Neuronal stem cell (in vitro differentiated cells): ENCODE results near the gene NBR1.
"Not testable (repeated sequence)": the region's sequence is repeated elsewhere in the genome, so short reads cannot be mapped to it uniquely, and the experiment has no call there.

Experiments
- DNase-seq: peaks from one replicate; pipeline ENCODE4 v3.0.0-alpha.2; 2013; ENCODE audit warnings: low spot score
- H2AFZ ChIP-seq: one replicate; pipeline ENCODE4 v1.6.1; 2013; ENCODE audit warnings: mild to moderate bottlenecking, low read length, inconsistent platforms
- H2AK5ac ChIP-seq: 2 replicates; pipeline ENCODE4 v1.6.1; 2013; ENCODE audit warnings: low read depth, mild to moderate bottlenecking, inconsistent platforms, low read length, moderate library complexity, mixed read lengths
- H2BK120ac ChIP-seq: 2 replicates; pipeline ENCODE4 v1.6.1; 2013; ENCODE audit warnings: low read depth, mild to moderate bottlenecking, inconsistent platforms, low read length, moderate library complexity, mixed read lengths
- H2BK12ac ChIP-seq: one replicate; pipeline ENCODE4 v1.6.1; 2013; ENCODE audit warnings: low read length, inconsistent platforms
- H2BK15ac ChIP-seq: 2 replicates; pipeline ENCODE4 v1.6.1; 2013; ENCODE audit warnings: mild to moderate bottlenecking, low read length, inconsistent platforms, mixed read lengths
- H2BK5ac ChIP-seq: one replicate; pipeline ENCODE4 v1.6.1; 2013; ENCODE audit warnings: inconsistent platforms, mild to moderate bottlenecking, low read length, moderate library complexity
- H3K14ac ChIP-seq: one replicate; pipeline ENCODE4 v1.6.1; 2013; ENCODE audit warnings: low read length, inconsistent platforms
- H3K18ac ChIP-seq: 2 replicates; pipeline ENCODE4 v1.6.1; 2013; ENCODE audit warnings: low read length, inconsistent platforms
- H3K23ac ChIP-seq: 2 replicates; pipeline ENCODE4 v1.6.1; 2013; ENCODE audit warnings: low read depth, mild to moderate bottlenecking, mixed read lengths, low read length, inconsistent platforms; ENCODE audit not compliant: poor library complexity
- H3K27ac ChIP-seq: replicated peaks from 3 replicates; pipeline ENCODE4 v1.5.1; 2013; ENCODE audit warnings: low read length, inconsistent platforms
- H3K27me3 ChIP-seq, 3 experiments: 2 replicates each; pipeline ENCODE4 v1.6.1; 2013; ENCODE audit warnings: low read length in 3 of 3, mild to moderate bottlenecking in 2 of 3, inconsistent platforms in 1 of 3, low read depth in 1 of 3, mixed read lengths in 1 of 3, moderate library complexity in 1 of 3; ENCODE audit not compliant: control insufficient read depth in 3 of 3, insufficient read depth in 3 of 3
- H3K36me3 ChIP-seq, 2 donors: replicated peaks in 1 of 2; 2 replicates each; pipeline ENCODE4 v1.6.1; 2013; ENCODE audit warnings: low read length in 2 of 2; ENCODE audit not compliant: control insufficient read depth in 2 of 2, insufficient read depth in 2 of 2
- H3K4ac ChIP-seq: 2 replicates; pipeline ENCODE4 v1.6.1; 2013; ENCODE audit warnings: inconsistent platforms, mild to moderate bottlenecking, low read length, moderate library complexity
- H3K4me1 ChIP-seq, 2 donors: 1 replicate in 1 of 2; 2 replicates in 1 of 2; pipeline ENCODE4 v1.6.1; 2013; ENCODE audit warnings: low read length in 2 of 2, low read depth in 1 of 2; ENCODE audit not compliant: control insufficient read depth in 2 of 2, insufficient read depth in 1 of 2
- H3K4me2 ChIP-seq: one replicate; pipeline ENCODE4 v1.6.1; 2013; ENCODE audit warnings: mild to moderate bottlenecking, low read length, inconsistent platforms; ENCODE audit not compliant: insufficient read depth, poor library complexity, severe bottlenecking
- H3K4me3 ChIP-seq, 2 donors: 2 replicates each; pipeline ENCODE4 v1.5.1; 2013; ENCODE audit warnings: low read length in 2 of 2, mild to moderate bottlenecking in 2 of 2, inconsistent platforms in 1 of 2, moderate library complexity in 1 of 2
- H3K79me1 ChIP-seq: one replicate; pipeline ENCODE4 v1.6.1; 2013; ENCODE audit warnings: low read depth, mild to moderate bottlenecking, inconsistent platforms, low read length, moderate library complexity
- H3K9ac ChIP-seq: one replicate; pipeline ENCODE4 v1.6.1; 2013; ENCODE audit warnings: mild to moderate bottlenecking, low read depth, low read length, inconsistent platforms; ENCODE audit not compliant: poor library complexity
- H3K9me3 ChIP-seq, 2 donors: replicated peaks in 1 of 2; 2 replicates each; pipeline versions ENCODE3 to v1.6.1; 2013; ENCODE audit warnings: low read length in 2 of 2, mild to moderate bottlenecking in 2 of 2, inconsistent platforms in 1 of 2, low read depth in 1 of 2, mixed read lengths in 1 of 2, moderate library complexity in 1 of 2; ENCODE audit not compliant: control insufficient read depth in 2 of 2, insufficient read depth in 1 of 2
- H4K8ac ChIP-seq: one replicate; pipeline ENCODE4 v1.6.1; 2013; ENCODE audit warnings: low read depth, mild to moderate bottlenecking, inconsistent platforms, low read length, moderate library complexity
- H4K91ac ChIP-seq: one replicate; pipeline ENCODE4 v1.6.1; 2013; ENCODE audit warnings: low read length, low read depth, mild to moderate bottlenecking, inconsistent platforms; ENCODE audit not compliant: poor library complexity
- WGBS, 2 donors: extraction: QIAGEN DNeasy Blood & Tissue Kit; methylation state at CpG; one replicate each; pipeline ENCODE4 v1.1.7; 2013; ENCODE audit warnings: missing lambda C conversion rate in 2 of 2, mixed read lengths in 1 of 2; ENCODE audit not compliant: insufficient read length in 2 of 2, insufficient replicate concordance in 1 of 2; ENCODE audit errors: extremely low coverage in 2 of 2; 5-methylcytosine and 5-hydroxymethylcytosine counted together

Gene NBR1

GRCh38 chr17:43138531-43138930 is 32.5 kb upstream of the NBR1 start:
- H2BK12ac ChIP-seq, H3K14ac ChIP-seq, H2BK120ac ChIP-seq, H3K79me1 ChIP-seq, H3K4me3 ChIP-seq, H2BK5ac ChIP-seq, H3K23ac ChIP-seq, H3K18ac ChIP-seq, H2AFZ ChIP-seq, H3K4ac ChIP-seq, H2BK15ac ChIP-seq, H2AK5ac ChIP-seq, H3K4me1 ChIP-seq, H3K27me3 ChIP-seq, DNase-seq, H3K9ac ChIP-seq, H3K9me3 ChIP-seq, H4K91ac ChIP-seq, H3K27ac ChIP-seq, H3K4me2 ChIP-seq, H4K8ac ChIP-seq: not testable (repeated sequence)
- peaks cover 5 to 43% of the 10 kb centered on the region in 2 donors for H3K36me3 ChIP-seq
- WGBS, 2 donors, result no CpG with 5 or more reads among the region's 4 CpGs

- Histone ChIP-seq H2AFZ (no peak overlapping the region), H3K14ac (no peak overlapping the region), H3K23ac (no peak overlapping the region), H3K9me3 (peaks cover 0 to 1% of the 10 kb centered on the region in 2 donors), H3K27ac (no peak overlapping the region), H2BK12ac (no peak overlapping the region), H3K4me1 (peaks cover 0 to 5% of the 10 kb centered on the region in 2 donors), H3K18ac (no peak overlapping the region), H3K4me3 (no peak overlapping the region), H4K91ac (no peak overlapping the region), H2BK120ac (no peak overlapping the region), H3K36me3 (peaks cover 2 to 26% of the 10 kb centered on the region in 2 donors), H4K8ac (no peak overlapping the region), H3K79me1 (no peaks in the 10 kb centered on the region), H3K9ac (no peak overlapping the region), H3K27me3 (no peaks in the 10 kb centered on the region), H3K4me2 (no peak overlapping the region), H2BK15ac (no peak overlapping the region), H2BK5ac (no peak overlapping the region), H2AK5ac (no peak overlapping the region), H3K4ac (no peak overlapping the region)
- no peak for DNase-seq
- no CpG with 5 or more reads among the region's 11 CpGs for WGBS, 2 donors
Measured at GRCh38 chr17:43140396-43141332, 30.4 kb upstream of the NBR1 start.

- Histone ChIP-seq H4K91ac (no peak overlapping the region), H2BK120ac (no peak overlapping the region), H3K14ac (no peak overlapping the region), H3K27me3 (no peaks in the 10 kb centered on the region), H2AK5ac (no peak overlapping the region), H2BK5ac (no peak overlapping the region), H3K23ac (no peak overlapping the region), H3K36me3 (peaks cover 2 to 25% of the 10 kb centered on the region in 2 donors), H3K4me1 (peaks cover 0 to 5% of the 10 kb centered on the region in 2 donors), H3K9me3 (no peaks in the 10 kb centered on the region), H3K4ac (no peak overlapping the region), H2AFZ (no peak overlapping the region), H2BK12ac (no peak overlapping the region), H3K18ac (no peak overlapping the region), H4K8ac (no peak overlapping the region), H3K4me2 (no peak overlapping the region), H3K79me1 (no peaks in the 10 kb centered on the region), H3K4me3 (no peak overlapping the region), H2BK15ac (no peak overlapping the region), H3K27ac (no peak overlapping the region), H3K9ac (no peak overlapping the region)
- no peak for DNase-seq
- WGBS, 2 donors, result no CpG with 5 or more reads among the region's 5 CpGs
Measured at GRCh38 chr17:43142153-43142552, 28.9 kb upstream of the NBR1 start.

GRCh38 chr17:43143201-43143600 is 27.8 kb upstream of the NBR1 start:
- Histone ChIP-seq H3K18ac (no peak overlapping the region), H3K23ac (no peak overlapping the region), H3K4me2 (no peak overlapping the region), H3K9ac (no peak overlapping the region), H3K4me1 (peaks cover 0 to 5% of the 10 kb centered on the region in 2 donors), H2BK12ac (no peak overlapping the region), H2BK120ac (no peak overlapping the region), H3K4ac (no peak overlapping the region), H2BK15ac (no peak overlapping the region), H2AFZ (no peak overlapping the region), H3K27ac (no peak overlapping the region), H4K91ac (no peak overlapping the region), H3K36me3 (peaks cover 2 to 28% of the 10 kb centered on the region in 2 donors), H3K9me3 (no peaks in the 10 kb centered on the region), H4K8ac (no peak overlapping the region), H2AK5ac (no peak overlapping the region), H2BK5ac (no peak overlapping the region), H3K14ac (no peak overlapping the region), H3K79me1 (no peaks in the 10 kb centered on the region), H3K4me3 (no peak overlapping the region), H3K27me3 (no peaks in the 10 kb centered on the region)
- no CpG with 5 or more reads among the region's 5 CpGs for WGBS, 2 donors
- DNase-seq, result no peak
